Glomerular visceral epithelial cell (primary cell): ENCODE results near the gene NDUFV3.
"Not testable (repeated sequence)": the region's sequence is repeated elsewhere in the genome, so short reads cannot be mapped to it uniquely, and the experiment has no call there.

Experiments used
- DNase-seq: peaks from one replicate; pipeline ENCODE4 v3.0.0-alpha.2; 2016; ENCODE audit errors: extremely low spot score

NDUFV3 gene

DNA sequence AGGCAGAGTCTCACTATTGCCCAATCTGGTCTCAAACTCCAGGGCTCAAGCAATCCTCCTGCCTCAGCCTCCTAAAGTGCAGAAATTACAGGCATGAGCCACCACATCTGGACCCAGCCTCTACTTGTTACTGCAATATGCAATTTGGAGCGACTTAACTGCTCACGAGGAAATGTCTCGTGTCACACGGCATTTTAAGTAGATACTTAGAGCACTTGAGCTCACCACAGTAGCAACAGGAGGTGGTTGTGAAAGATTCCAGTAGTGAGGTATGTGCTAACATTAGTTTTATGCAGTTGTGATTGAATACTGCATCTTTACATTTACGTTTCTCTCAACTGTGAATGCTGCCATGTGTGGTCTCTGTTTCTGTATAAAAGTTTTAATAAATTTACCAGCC, 5.8 kb upstream of the NDUFV3 start:
- DNase-seq = no peak

DNA sequence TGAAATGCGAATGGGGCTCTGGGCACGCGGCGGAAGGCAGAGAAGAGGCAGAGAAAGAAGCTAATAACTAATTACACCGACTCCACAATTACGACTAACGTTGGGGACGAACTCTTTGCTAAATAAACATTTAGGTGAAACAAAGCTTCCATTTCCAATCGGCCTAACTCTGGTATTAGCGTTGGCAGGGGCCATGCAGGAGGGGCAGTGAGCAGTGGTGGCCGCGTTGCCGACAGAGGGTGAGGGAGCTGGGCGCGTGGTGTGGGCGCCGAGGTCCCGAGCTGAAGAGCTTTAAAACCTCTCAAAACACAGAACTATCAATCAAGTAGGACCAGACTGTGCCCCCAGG, 553 bp upstream of the NDUFV3 start:
- no peak for DNase-seq

DNA sequence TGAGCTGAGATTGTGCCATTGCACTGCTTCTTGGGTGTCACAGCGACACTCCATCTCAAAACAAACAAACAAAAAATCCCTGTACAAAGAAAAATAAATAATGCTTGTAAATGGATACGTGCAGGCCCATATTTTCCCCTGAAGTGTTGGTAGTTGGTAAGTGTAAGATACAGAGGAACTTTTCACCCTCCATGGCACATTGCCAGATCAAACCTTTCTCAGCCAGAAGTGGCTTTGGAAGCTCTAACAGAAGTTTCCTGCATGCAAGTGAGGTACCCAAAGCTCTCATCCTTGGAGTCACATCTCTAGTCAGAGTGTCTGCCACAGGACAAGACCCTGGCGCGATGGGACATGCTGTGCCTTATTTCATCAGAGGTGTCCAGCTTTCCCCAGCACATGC, 7.3 kb downstream of the NDUFV3 start:
- no peak for DNase-seq

DNA sequence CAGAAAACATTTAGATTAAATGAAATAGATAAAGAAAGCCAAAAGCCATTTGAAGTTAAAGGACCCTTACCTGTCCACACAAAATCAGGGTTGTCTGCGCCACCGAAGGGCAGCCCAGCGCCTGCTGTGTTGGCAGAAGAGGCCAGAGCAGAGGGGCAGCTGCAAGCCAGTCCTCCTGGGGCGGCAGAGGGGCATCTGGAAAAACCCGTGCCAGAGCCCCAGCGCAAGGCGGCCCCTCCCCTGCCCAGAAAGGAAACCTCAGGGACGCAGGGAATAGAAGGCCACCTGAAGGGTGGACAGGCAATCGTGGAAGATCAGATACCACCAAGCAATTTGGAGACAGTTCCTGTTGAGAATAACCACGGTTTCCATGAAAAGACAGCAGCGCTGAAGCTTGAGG, 10.7 kb downstream of the NDUFV3 start:
- DNase-seq = no peak

DNA sequence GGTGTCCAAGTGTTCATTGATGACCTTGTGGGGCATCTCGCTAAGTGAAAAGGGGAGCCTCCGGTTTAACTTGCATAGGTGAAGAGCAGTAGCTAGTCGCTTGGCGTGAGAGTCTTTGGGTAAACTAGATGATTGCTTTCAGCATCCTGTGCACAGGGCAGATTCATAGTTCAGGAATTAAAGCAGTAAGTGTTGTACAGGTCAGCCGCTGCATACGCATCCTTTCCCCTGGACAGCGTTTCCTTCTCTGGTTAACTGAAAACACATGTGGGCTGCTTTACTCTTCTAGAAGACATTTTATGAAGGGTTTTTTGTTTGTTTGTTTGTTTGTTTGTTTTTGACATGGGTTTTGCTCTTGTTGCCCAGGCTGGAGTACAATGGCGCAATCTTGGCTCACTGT, 12.1 kb downstream of the NDUFV3 start:
- DNase-seq = no peak

DNA sequence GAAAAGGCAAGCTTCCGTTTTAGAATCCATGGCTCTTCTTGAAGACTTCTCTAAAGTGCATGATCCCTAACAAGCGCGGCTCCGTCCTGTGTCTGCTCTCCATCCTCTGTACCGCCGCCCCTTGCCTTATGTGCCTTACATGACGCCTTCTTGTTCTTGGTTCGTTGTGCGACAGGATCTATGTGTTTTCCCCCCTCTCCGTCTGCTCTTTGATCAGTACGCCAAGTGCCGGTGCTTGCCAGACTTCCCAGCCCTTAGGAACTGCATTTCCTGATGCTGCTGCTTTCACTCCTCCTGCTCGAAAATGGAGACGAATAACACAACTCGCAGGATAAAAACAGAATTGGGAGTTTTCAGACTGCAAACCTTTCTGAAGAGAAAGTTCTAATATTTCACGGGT, 13.1 kb downstream of the NDUFV3 start:
- no peak for DNase-seq

DNA sequence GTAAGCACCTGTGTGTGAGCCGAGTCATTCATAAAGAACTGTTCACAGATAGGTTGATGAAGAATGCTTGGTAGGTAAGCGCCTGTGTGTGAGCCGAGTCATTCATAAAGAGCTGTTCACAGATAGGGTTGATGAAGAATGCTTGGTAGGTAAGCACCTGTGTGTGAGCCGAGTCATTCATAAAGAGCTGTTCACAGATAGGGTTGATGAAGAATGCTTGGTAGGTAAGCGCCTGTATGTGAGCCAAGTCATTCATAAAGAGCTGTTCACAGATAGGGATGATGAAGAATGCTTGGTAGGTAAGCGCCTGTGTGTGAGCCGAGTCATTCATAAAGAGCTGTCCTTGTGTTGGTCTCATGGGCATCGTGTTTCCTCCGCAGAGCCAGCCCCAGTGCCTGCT, 15.4 kb downstream of the NDUFV3 start:
- DNase-seq = not testable (repeated sequence)

DNA sequence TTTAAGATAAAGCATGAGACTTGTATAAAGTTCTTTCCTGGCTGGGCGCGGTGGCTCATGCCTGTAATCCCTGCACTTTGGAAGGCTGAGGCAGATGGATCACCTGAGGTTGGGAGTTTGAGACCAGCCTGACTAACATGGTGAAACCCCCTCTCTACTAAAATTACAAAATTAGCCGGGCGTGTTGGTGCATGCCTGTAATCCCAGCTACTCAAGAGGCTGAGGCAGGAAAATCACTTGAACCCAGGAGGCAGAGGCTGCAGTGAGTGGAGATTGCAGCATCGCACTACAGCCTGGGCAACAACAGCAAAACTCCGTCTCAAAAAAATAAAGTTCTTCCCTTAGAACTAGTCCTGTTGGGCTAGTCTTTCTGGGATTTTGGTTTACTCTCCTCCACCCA, 18.8 kb downstream of the NDUFV3 start:
- not testable (repeated sequence) for DNase-seq

DNA sequence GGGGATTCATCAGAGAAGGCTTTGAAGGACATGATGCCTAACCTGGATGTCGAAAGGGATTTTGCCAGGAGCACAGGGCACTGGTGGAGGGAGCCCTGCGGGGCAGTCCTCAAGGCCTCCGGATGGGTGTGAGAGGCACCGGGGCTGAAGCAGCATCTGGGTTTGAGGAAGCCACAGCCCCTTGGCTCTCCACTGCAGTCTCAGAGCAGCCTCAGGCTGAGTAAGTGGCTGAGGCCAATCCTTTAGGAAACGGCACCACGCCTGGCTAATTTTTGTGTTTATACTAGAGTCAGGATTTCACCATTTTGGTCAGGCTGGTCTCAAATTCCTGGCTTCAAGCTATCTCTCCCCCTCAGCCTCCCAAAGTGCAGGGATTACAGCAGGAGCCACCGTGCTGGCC, 20.4 kb downstream of the NDUFV3 start:
- peak; percentile 56 for DNase-seq

DNA sequence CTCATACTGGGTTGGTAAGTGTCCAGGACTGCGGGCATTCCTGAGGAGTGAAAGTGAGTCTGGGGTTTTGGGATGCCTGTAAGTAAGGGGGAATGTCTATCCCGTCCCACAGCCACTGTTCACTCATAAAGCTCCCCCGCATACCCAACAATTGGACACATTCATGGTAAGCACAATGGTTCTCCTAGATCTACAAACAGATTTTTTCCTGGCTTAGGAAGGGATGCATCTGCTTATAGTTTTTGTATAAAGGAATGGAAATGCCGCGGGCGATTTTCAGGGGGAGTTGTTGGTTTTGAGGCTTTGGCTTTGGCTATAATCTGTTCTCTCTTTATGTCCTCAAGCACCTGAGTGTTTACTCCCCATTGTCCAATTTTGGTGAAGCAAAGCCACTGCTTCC, 25.2 kb downstream of the NDUFV3 start:
- no peak for DNase-seq

DNA sequence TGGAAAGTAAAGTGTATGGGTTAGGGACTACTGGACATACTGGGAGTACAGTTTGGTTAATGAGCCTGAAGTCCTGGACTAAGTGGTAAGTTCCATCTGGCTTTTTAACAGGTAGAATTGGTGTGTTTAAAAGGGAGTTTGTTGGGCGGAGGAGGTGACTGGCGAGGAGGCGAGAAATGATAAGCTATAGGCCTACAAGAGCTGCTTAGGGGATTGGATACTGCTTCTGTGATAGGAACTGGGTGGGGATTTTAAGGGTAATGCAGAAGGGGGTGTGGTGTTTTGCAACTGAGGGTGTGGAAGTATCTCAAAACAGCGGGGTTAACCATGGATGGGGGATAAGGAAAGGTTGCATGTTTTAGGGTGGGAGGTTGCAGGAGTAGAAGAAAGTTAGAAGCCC, 28.8 kb downstream of the NDUFV3 start:
- no peak for DNase-seq

DNA sequence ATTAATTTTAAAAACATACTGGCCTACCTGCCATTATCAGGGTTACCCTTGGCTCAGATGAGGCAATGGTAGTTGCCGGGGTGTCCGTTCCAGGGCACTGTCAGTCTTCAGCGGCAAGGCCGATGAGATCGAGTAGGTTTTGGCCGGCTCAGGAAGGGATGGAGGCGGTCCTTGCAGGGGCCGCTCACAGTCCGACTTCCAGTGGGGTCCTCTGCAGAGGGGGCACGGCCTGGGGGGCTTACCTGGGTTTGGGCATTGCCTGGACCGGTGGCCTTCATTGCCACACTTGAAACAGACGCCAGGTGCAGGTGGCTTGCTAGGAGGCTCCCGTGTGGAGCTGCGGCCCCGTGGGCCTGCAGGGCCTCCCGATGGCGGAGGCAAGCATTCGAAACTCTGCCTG, 29.8 kb downstream of the NDUFV3 start:
- DNase-seq = no peak

DNA sequence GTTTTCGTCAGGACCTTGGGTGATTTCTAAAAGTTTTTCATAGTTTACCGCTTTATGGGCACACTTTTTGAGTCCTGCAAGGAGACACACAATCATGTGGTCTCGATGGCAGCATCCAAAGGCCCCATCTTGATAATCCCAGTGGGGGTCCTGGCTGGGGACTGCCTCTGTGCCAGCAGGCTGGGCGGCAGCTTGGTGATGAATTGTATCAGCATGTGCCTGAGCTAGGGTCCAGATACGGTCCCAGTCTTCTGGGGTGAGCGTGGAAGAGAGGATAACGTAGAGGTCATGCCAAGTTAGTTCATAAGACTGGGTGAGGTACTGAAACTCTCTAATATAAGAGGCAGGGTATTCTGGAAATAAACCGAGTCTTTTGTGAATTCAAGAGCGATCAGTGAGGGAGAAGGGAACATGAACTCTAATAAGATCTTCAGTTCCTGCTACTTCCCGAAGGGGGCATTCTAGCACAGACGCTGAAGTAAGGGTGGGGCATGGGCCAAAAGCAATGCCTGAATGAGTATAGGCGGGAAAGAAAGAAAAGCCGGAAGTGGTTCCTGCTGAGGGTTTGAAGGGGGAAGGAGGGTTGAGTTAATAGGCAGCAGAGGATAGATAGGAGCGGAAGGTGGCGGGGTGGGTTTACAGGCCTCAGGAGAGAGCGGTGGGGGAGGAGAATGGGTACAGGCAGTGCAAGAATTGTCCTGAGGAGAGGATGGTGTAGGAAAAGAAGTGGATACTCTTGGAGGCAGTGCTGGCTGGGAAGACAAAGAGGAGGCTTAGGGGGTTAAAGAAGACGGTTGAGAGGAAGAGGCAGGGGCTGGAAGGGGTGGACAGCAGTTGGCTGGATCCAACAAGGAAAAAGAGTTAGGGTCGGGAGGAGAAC, 30.7 kb downstream of the NDUFV3 start:
- DNase-seq = peak; percentile 96

DNA sequence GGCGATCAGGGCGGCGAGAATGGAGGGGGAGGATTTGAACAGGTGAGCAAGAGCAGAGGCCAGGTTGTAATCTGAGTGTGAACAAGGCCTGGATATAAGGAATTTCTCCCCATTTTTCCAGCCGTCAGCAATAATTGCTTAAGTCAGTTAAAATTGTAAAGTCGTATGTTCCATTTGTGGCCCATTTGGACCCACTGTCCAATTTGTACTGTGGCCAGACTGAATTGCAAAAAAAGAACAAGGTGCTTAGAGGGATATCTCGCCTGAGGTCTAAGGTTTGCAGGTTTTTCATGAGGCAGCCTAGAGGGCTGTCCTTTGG, 31.3 kb downstream of the NDUFV3 start:
- DNase-seq = no peak

DNA sequence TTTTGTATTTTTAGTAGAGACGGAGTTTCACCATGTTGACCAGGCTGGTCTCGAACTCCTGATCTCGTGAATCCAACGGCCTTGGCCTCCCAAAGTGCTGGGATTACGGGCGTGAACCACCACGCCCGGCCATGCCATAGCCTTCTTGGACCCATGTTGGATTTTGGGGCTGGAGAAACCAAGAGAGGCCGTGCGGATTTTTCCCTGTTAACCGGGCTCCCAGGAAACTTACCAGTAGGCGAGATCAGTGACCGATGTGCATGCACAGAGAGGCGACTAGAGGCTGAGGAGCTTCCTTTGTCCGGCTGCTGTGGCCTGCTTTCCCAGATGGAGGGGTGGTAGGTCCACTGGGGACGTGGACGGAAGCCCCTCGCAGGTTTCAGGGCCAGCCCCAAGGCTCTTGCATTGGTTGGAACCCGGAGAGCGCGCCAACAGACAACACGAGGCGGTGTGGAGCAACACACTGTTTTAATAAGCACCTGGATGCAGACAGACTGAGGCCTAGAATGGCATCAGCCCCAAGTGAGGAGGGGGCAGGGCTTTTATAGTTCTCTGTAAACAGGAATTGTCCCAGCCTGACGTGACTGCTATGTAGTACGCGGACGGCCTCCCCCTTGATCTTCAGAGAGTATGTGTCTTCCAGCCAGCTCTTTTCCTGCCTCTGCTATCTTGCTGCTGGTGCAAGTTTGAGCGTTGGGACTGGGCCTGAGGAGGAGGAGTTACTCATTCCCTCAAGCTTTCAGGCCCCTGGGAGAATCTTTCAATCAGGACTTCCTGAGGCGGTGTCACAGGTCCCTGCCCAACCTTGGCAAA, 32.2 kb downstream of the NDUFV3 start, which contains the start of gene ERVH48-1:
Gene ERVH48-1, minus strand, starts transcription at position 517 of the 813 bp plus-strand sequence. CDS start 6,624 bp downstream, outside the sequence.
- DNase-seq = no peak

DNA sequence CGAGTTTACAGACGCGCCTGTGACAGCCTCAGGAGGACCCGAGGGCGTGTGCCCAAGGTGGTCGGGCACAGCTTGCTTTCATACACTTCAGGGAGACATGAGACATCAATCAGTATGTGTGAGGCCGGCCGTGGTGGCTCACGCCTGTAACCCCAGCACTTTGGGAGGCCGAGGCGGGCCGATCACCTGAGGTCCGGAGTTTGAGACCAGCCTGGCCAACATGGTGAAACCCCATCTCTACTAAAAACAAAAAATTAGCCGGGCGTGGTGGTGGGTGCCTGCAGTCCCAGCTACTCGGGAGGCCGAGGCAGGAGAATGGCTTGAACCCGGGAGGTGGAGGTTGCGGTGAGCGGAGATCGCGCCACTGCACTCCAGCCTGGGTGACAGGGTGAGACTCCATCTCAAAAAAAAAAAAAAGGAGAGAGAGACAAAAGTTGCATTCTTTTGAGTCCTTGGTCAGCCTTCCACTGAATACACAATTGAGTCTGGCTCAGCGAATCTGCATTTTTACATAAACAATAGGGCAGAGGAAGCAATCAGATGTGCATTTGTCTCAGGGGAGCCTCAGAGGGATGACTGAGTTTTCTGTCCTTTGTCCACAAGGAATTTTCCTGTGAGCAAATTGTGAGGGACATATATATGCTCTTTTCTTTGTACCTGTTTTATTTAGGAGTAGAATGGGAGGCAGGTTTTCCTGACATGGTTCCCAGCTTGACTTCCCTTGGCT, 34.5 kb downstream of the NDUFV3 start:
- not testable (repeated sequence) for DNase-seq

DNA sequence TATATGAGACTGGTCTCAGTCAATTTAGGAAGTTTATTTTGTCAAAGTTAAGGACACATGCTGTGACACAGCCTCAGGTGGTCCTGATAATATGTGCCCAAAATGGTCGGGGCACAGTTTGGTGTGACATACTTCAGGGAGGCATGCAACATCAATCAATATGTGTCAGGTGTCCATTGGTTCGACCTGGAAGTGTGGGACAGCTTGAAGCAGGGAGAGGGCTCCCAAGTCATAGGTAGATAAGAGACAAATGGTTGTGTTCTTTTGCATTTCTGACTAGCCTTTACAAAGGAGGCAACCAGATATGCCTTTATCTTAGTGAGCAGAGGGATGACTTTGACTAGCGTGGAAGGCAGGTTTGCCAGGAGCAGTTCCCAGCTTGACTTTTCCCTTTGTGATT, 36.9 kb downstream of the NDUFV3 start:
- no peak for DNase-seq

DNA sequence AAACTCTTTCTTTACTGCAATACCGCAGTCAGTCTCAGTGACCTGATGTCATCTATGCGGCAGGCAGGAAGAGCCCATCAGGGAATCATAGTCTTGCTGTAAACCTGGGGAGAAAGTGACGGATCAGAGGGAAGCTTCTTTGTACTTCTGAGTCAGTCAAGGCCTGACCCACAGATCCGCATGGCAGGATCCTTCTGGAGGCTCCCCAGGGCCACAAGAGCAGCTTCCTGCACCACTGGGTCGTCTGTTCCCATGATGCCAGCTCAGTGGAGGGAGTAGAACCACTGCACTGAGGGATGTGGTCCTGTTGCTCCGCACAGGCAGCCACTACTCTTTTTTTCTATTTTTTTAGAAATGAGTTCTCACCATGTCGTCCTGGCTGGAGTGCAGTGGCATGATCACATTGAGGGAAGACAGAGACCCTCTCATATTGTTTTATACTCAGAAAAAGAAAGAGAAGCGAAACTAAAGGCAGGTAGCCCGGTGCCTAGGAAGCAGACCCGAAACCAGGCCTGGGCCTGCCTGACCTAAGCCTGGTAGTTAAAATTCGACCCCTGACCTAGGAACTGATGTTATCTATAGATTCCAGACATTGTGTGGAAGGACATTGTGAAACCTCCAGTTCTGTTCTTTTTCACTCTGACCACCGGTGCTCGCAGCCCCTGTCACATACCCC, 38.6 kb downstream of the NDUFV3 start:
- no peak for DNase-seq

DNA sequence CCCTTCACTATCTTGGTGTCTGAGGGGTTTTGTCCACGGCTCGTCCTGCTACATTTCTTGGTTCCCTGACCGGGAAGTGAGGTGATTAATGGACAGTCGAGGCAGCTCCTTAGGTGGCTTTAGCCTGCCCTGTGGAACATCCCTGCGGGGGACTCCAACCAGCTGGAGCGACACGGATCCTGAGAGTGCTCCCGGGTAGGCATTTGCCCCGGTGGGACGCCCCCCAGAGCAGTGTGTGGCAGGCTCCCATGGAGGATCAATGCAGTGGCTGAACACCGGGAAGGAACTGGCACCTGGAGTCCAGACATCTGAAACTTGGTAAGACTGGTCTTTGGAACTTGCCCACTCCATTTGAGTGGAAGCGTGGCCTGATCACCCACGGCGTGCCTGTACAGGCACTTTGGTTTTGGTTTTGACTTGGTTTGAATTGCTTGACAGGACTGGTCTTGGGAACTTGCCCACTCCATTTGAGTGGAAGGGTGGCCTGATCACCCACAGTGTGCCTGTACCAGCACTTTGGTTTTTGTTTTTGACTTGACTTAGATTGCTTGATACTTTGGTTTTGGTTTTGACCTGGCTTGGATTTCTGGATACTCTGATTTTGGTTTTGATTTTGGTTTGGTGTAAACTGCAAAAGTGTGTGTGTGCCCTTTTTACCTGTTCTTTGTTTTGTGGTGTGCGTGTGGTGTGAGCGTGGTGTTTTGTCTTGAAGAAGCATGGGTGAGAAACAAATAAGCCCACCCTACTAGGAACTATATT, 39.4 kb downstream of the NDUFV3 start:
- not testable (repeated sequence) for DNase-seq

DNA sequence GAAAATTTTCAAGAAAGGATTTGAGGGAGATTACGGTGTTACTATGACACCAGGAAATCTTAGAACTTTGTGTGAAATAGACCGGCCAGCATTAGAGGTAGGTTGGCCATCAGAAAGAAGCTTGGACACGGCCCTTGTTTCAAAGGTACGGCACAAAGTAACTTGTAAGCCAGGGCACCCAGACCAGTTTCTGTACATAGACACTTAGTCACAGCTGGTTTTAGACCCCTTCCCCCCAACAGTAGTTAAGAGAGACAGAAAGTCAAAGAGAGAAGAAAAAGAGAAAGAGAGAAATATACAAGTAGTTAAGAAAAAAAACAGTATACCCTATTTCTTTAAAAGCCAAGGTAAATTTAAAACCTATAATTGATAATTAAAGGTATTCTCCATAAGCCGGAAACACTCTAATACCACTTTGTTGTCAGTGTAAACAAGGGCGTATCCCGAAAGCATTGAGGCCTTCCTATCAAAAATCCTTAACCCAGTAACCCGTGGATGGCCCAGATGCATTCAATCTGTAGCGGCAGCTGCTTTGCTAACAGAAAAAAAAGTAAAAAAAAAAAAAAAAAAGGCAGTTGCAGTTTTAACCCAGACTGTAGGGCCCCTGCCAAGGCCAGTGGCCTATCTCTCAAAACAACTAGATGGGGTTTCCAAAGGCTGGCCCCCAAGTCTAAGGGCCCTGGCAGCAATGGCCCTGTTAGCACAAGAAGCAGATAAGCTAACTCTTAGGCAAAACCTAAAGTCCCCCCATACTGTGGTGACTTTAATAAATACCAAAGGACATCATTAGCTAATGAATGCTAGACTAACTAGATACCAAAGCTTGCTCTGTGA, 40.2 kb downstream of the NDUFV3 start:
- DNase-seq = not testable (repeated sequence)
